ENCODE results near the gene RIN3. TPM values are rescaled to one million over a fixed set of nuclear protein-coding genes. Genes with fewer than 3 reads are reported as not detected.
A peak's percentile ranks its signal among the peaks of the same experiment; 100 is the strongest.

RIN3 gene
- total RNA-seq, 1 experiment from 2014 or later = 14.8 TPM

- intact Hi-C loops (cut with micrococcal nuclease; ENCODE audit: unreplicated experiment) = loop anchor here (2.0 kb wide), 1 partner anchor 140 kb away; no protein-coding TSS in a partner anchor
- Histone ChIP-seq H3K27ac (peak overlapping the region; percentile 99), H3K4me3 (no peak overlapping the region; the same call in 1 of the 2 replicates), H3K27me3 (ENCODE audit: insufficient read depth, low read depth) (no peaks in the 10 kb centered on the region), H2AFZ (no peak overlapping the region), H3F3A (ENCODE audit: insufficient read depth, low read depth) (peaks cover 66% of the 10 kb centered on the region), H3K36me3 (ENCODE audit: low read depth) (no peaks in the 10 kb centered on the region), H4K20me1 (ENCODE audit: insufficient read depth) (no peaks in the 10 kb centered on the region), H3K9me3 (ENCODE audit: insufficient read depth, low read depth) (peaks cover 4% of the 10 kb centered on the region; the same call in 1 of the 2 replicates), H3K79me2 (ENCODE audit: low read depth) (peaks cover 19% of the 10 kb centered on the region), H3K9me2 (ENCODE audit: insufficient read depth) (no peaks in the 10 kb centered on the region), H3K4me2 (peak overlapping the region; percentile 71), H3K4me1 (replicated peaks; ENCODE audit: insufficient read depth) (peaks cover 60% of the 10 kb centered on the region)
- BruUV-seq (replicated peaks) = no TSS peak
- DNase-seq = peak; percentile 66 to 99
- POLR2A ChIA-PET (ENCODE audit: unreplicated experiment) = interaction anchor here (0.5 to 0.7 kb wide), 3 partner anchors 35 to 575 kb away, joined by 3 to 16 read pairs (median 8); no protein-coding TSS in a partner anchor
- CTCF ChIA-PET = interaction anchor here (0.7 kb wide), 1 partner anchor 60 kb away, joined by 7 read pairs; no protein-coding TSS in a partner anchor
- no peak for TF ChIP-seq EZH2 (IDR thresholded peaks at IDR 0.05; ENCODE audit: low read depth)
- no peak for TF ChIP-seq CTCF (conservative IDR thresholded peaks at IDR 0.05)
These were observed 130.8 kb downstream of the RIN3 start for GRCh38 chr14:92644171-92644969.

GRCh38 chr14:92644970-92645515 is 131.5 kb downstream of the RIN3 start:
- Histone ChIP-seq H4K20me1 (ENCODE audit: insufficient read depth) (no peaks in the 10 kb centered on the region), H3K4me1 (replicated peaks; ENCODE audit: insufficient read depth) (peaks cover 67% of the 10 kb centered on the region), H3K9me2 (ENCODE audit: insufficient read depth) (no peaks in the 10 kb centered on the region), H3K79me2 (ENCODE audit: low read depth) (peaks cover 19% of the 10 kb centered on the region), H2AFZ (no peak overlapping the region), H3K27ac (peak overlapping the region; percentile 99), H3K4me2 (peak overlapping the region; percentile 71), H3K9me3 (ENCODE audit: insufficient read depth, low read depth) (peaks cover 4% of the 10 kb centered on the region; the same call in 1 of the 2 replicates), H3F3A (ENCODE audit: insufficient read depth, low read depth) (peaks cover 71% of the 10 kb centered on the region), H3K4me3 (no peak overlapping the region; the same call in 1 of the 2 replicates), H3K36me3 (ENCODE audit: low read depth) (no peaks in the 10 kb centered on the region), H3K27me3 (ENCODE audit: insufficient read depth, low read depth) (no peaks in the 10 kb centered on the region)
- CTCF ChIA-PET = interaction anchor here (0.7 kb wide), 1 partner anchor 61 kb away, joined by 7 read pairs; no protein-coding TSS in a partner anchor
- TF ChIP-seq CTCF (conservative IDR thresholded peaks at IDR 0.05) (no peak), EZH2 (IDR thresholded peaks at IDR 0.05; ENCODE audit: low read depth) (no peak)
- POLR2A ChIA-PET (ENCODE audit: unreplicated experiment) = interaction anchor here (0.5 kb wide), 1 partner anchor 574 kb away, joined by 16 read pairs; no protein-coding TSS in a partner anchor
- intact Hi-C loops (cut with micrococcal nuclease; ENCODE audit: unreplicated experiment) = loop anchor here (2.0 kb wide), 1 partner anchor 140 kb away; no protein-coding TSS in a partner anchor
- no TSS peak for BruUV-seq (replicated peaks)
- no peak for DNase-seq

GRCh38 chr14:92645841-92646478 is 132.4 kb downstream of the RIN3 start:
- no TSS peak for BruUV-seq (replicated peaks)
- H4K20me1 ChIP-seq (ENCODE audit: insufficient read depth) = no peaks in the 10 kb centered on the region
- H3K4me2 ChIP-seq = peak overlapping the region; percentile 71
- peaks cover 79% of the 10 kb centered on the region for H3F3A ChIP-seq (ENCODE audit: insufficient read depth, low read depth)
- H3K9me2 ChIP-seq (ENCODE audit: insufficient read depth) = no peaks in the 10 kb centered on the region
- peak overlapping the region; percentile 7; the same call in 1 of the 2 replicates for H3K4me3 ChIP-seq
- CTCF ChIA-PET = interaction anchor here (0.7 kb wide), 2 partner anchors 51 to 142 kb away, joined by 4 to 5 read pairs; no protein-coding TSS in a partner anchor
- peaks cover 4% of the 10 kb centered on the region; the same call in 1 of the 2 replicates for H3K9me3 ChIP-seq (ENCODE audit: insufficient read depth, low read depth)
- peaks cover 19% of the 10 kb centered on the region for H3K79me2 ChIP-seq (ENCODE audit: low read depth)
- peak in 1 of 2 experiments; percentile 93 for DNase-seq
- H3K27me3 ChIP-seq (ENCODE audit: insufficient read depth, low read depth) = no peaks in the 10 kb centered on the region
- no peak for TF ChIP-seq EZH2 (IDR thresholded peaks at IDR 0.05; ENCODE audit: low read depth)
- no peak for TF ChIP-seq CTCF (conservative IDR thresholded peaks at IDR 0.05)
- H3K4me1 ChIP-seq (replicated peaks; ENCODE audit: insufficient read depth) = peaks cover 76% of the 10 kb centered on the region
- POLR2A ChIA-PET (ENCODE audit: unreplicated experiment) = no interaction called here
- H3K27ac ChIP-seq = peak overlapping the region; percentile 99
- intact Hi-C loops (cut with micrococcal nuclease; ENCODE audit: unreplicated experiment) = loop anchor here (2.0 kb wide), 1 partner anchor 141 kb away; no protein-coding TSS in a partner anchor
- no peak overlapping the region for H2AFZ ChIP-seq
- H3K36me3 ChIP-seq (ENCODE audit: low read depth) = no peaks in the 10 kb centered on the region
